B cell (primary cell): Measurements from ENCODE around the gene DNAH2. TPM values are rescaled to one million over a fixed set of nuclear protein-coding genes. Genes with fewer than 3 reads are reported as not detected.

ENCODE experiments used
- ATAC-seq: fragments of 200-7000 bp; cut with Tn5 transposase; one replicate; pipeline ENCODE4 v1.10.0; 2021; ENCODE audit warnings: low read depth, mild to moderate bottlenecking, moderate number of reproducible peaks, moderate library complexity
- CTCF ChIA-PET: fragments of 350-600 bp; sonication (Branson Sonifier 250); formaldehyde crosslinking; loops from one replicate; lab custom pipeline; 2021; ENCODE audit warnings: antibody characterized with exemption, inconsistent platforms; lab: Charles Lee
- POLR2A ChIA-PET: fragments of 350-600 bp; sonication (Branson Sonifier 250); formaldehyde crosslinking; loops from one replicate; lab custom pipeline; 2021; ENCODE audit warnings: antibody characterized with exemption; lab: Charles Lee
- DNase-seq: peaks from one replicate; pipeline ENCODE4 v3.0.0; 2013
- H2AFZ ChIP-seq: 2 replicates; pipeline ENCODE4 v1.6.1; 2012; ENCODE audit warnings: mild to moderate bottlenecking, low read depth, low read length; ENCODE audit not compliant: insufficient read depth, poor library complexity, severe bottlenecking
- H3K27ac ChIP-seq, 2 donors: 1 replicate in 1 of 2; 2 replicates in 1 of 2; pipeline ENCODE4 v1.5.1; 2012 to 2013; ENCODE audit warnings: low read length in 2 of 2, mild to moderate bottlenecking in 2 of 2, moderate library complexity in 1 of 2
- H3K27me3 ChIP-seq, 4 experiments: fragments of 200-600 bp in 1 of 4; sonication (generic) in 1 of 4; replicated peaks in 1 of 4; 1 replicate in 2 of 4; 2 replicates in 2 of 4; pipeline versions ENCODE4 v1.6.1 to v1.7.0; 2013 to 2016; ENCODE audit warnings: low read length in 3 of 4, mild to moderate bottlenecking in 2 of 4, mixed read lengths in 1 of 4, moderate library complexity in 1 of 4; ENCODE audit not compliant: insufficient read depth in 4 of 4, control insufficient read depth in 3 of 4; ENCODE audit errors: control extremely low read depth in 1 of 4
- H3K36me3 ChIP-seq, 2 experiments: replicated peaks in 1 of 2; 1 replicate in 1 of 2; 2 replicates in 1 of 2; pipeline versions ENCODE4 v1.6.1 to v1.7.1; 2013; ENCODE audit warnings: low read length in 1 of 2; ENCODE audit not compliant: insufficient read depth in 2 of 2, control insufficient read depth in 1 of 2; ENCODE audit errors: control extremely low read depth in 1 of 2, extremely low read depth in 1 of 2
- H3K4me1 ChIP-seq, 2 donors: fragments of 200-600 bp in 1 of 2; sonication (generic) in 1 of 2; 1 replicate in 1 of 2; 2 replicates in 1 of 2; pipeline versions ENCODE4 v1.5.1 to v1.6.1; 2013 to 2017; ENCODE audit warnings: low read length in 2 of 2; ENCODE audit not compliant: control insufficient read depth in 2 of 2, insufficient read depth in 2 of 2
- H3K4me2 ChIP-seq: replicated peaks from 2 replicates; pipeline ENCODE3; 2012; ENCODE audit warnings: mild to moderate bottlenecking, low read depth, low read length; ENCODE audit not compliant: poor library complexity, severe bottlenecking
- H3K4me3 ChIP-seq, 5 experiments: fragments of 200-600 bp in 1 of 5; sonication (generic) in 1 of 5; 1 replicate in 3 of 5; 2 replicates in 2 of 5; pipeline versions ENCODE4 v1.5.1 to v1.7.0; 2011 to 2016; ENCODE audit warnings: low read length in 4 of 5, mild to moderate bottlenecking in 4 of 5, low read depth in 2 of 5, control low read depth in 1 of 5, moderate library complexity in 1 of 5; ENCODE audit not compliant: insufficient read depth in 1 of 5; ENCODE audit errors: control extremely low read depth in 1 of 5, extremely low read depth in 1 of 5
- H3K79me2 ChIP-seq: fragments of 200-600 bp; sonication (generic); one replicate; pipeline ENCODE4 v1.6.0; 2016; ENCODE audit warnings: low read length; ENCODE audit not compliant: control insufficient read depth, insufficient read depth
- H3K9ac ChIP-seq: fragments of 200-600 bp; sonication (generic); 2 replicates; pipeline ENCODE4 v1.6.1; 2017; ENCODE audit warnings: mild to moderate bottlenecking, low read length, moderate library complexity
- H3K9me3 ChIP-seq, 3 donors: one replicate each; pipeline versions ENCODE4 v1.6.1 to v1.7.1; 2013; ENCODE audit warnings: low read length in 2 of 3; ENCODE audit not compliant: control insufficient read depth in 2 of 3, insufficient read depth in 1 of 3; ENCODE audit errors: control extremely low read depth in 1 of 3
- H4K20me1 ChIP-seq: 2 replicates; pipeline ENCODE4 v1.6.0; 2012; ENCODE audit warnings: mild to moderate bottlenecking, low read length; ENCODE audit not compliant: insufficient read depth, control insufficient read depth, poor library complexity, severe bottlenecking
- H3K27ac Mint-ChIP-seq: one replicate; pipeline ENCODE4 v1.8.0; 2021; ENCODE audit warnings: mixed read lengths
- H3K27me3 Mint-ChIP-seq: one replicate; pipeline ENCODE4 v1.8.0; 2021; ENCODE audit warnings: mixed read lengths
- H3K4me1 Mint-ChIP-seq: one replicate; pipeline ENCODE4 v1.8.0; 2021; ENCODE audit warnings: mixed read lengths
- H3K4me3 Mint-ChIP-seq: one replicate; pipeline ENCODE4 v1.8.0; 2021; ENCODE audit warnings: mixed read lengths
- H3K9me3 Mint-ChIP-seq: one replicate; pipeline ENCODE4 v1.8.0; 2022; ENCODE audit warnings: mixed read lengths; ENCODE audit not compliant: insufficient read depth
- EZH2 ChIP-seq: IDR thresholded peaks from 2 replicates; pipeline ENCODE4 v1.6.1; 2012; ENCODE audit warnings: borderline replicate concordance, low read depth, mild to moderate bottlenecking, moderate library complexity, low read length; ENCODE audit not compliant: insufficient read depth, poor library complexity, severe bottlenecking
- WGBS: methylation state at CpG from one replicate; pipeline ENCODE4 v1.1.5; 2013; ENCODE audit warnings: missing lambda C conversion rate; ENCODE audit not compliant: insufficient coverage; 5-methylcytosine and 5-hydroxymethylcytosine counted together
- intact Hi-C: fragments of 100-400 bp; cut with micrococcal nuclease; formaldehyde crosslinking; loops from one replicate; pipeline ENCODE4 v1.10.0; 2022
- polyA plus RNA-seq: library from polyadenylated mRNA; depleted of rRNA; stranded (reverse); fragments of >200 nt; gene quantifications from 2 replicates; pipeline ENCODE4 v1.2.3, GENCODE V29; 2012
- total RNA-seq, 2 donors: library from RNA; stranded (reverse); fragments of 120-200 nt in 1 of 2; gene quantifications; 1 replicate in 1 of 2; 2 replicates in 1 of 2; pipeline versions ENCODE4 v1.2.3 to v1.2.4, GENCODE V29; 2013 to 2022
- TF ChIP-seq, protein P1 (sequence below): fragments of 200-600 bp; IDR thresholded peaks from one replicate; pipeline ENCODE4 v1.8.0; 2022; ENCODE audit warnings: antibody characterized with exemption, mild to moderate bottlenecking

The DNAH2 gene
- total and polyA plus RNA-seq, 2 donors (not counting 1 experiment from before 2014, with no cell fraction given) = 0.03 TPM; not detected in 1

- H3K27ac Mint-ChIP-seq = no peak overlapping the region
These were observed 22.2 kb downstream of the DNAH2 start for GRCh38 chr17:7739746-7740145.

GRCh38 chr17:7740481-7741001 is 23.0 kb downstream of the DNAH2 start:
- ATAC-seq (no peak), DNase-seq (no peak)
- H3K4me1 Mint-ChIP-seq = no peaks in the 10 kb centered on the region
- no peaks in the 10 kb centered on the region for H3K79me2 ChIP-seq
- H3K36me3 ChIP-seq = no peaks in the 10 kb centered on the region
- no peak overlapping the region for H3K4me3 Mint-ChIP-seq
- ChIA-PET POLR2A (no interaction called here), CTCF (no interaction called here)
- no peaks in the 10 kb centered on the region for H3K9me3 ChIP-seq
- H3K27me3 ChIP-seq = peaks cover 0 to 5% (median 0%) of the 10 kb centered on the region in 4 experiments
- no peak overlapping the region for H3K9ac ChIP-seq
- H3K4me1 ChIP-seq = no peaks in the 10 kb centered on the region
- no peak for TF ChIP-seq EZH2
- TF ChIP-seq, protein P1, sequence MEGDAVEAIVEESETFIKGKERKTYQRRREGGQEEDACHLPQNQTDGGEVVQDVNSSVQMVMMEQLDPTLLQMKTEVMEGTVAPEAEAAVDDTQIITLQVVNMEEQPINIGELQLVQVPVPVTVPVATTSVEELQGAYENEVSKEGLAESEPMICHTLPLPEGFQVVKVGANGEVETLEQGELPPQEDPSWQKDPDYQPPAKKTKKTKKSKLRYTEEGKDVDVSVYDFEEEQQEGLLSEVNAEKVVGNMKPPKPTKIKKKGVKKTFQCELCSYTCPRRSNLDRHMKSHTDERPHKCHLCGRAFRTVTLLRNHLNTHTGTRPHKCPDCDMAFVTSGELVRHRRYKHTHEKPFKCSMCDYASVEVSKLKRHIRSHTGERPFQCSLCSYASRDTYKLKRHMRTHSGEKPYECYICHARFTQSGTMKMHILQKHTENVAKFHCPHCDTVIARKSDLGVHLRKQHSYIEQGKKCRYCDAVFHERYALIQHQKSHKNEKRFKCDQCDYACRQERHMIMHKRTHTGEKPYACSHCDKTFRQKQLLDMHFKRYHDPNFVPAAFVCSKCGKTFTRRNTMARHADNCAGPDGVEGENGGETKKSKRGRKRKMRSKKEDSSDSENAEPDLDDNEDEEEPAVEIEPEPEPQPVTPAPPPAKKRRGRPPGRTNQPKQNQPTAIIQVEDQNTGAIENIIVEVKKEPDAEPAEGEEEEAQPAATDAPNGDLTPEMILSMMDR = no peak
- 84% methylated on average over 37 of the region's 42 CpGs for WGBS
- no peak overlapping the region for H3K4me2 ChIP-seq
- no peaks in the 10 kb centered on the region for H3K9me3 Mint-ChIP-seq
- peak overlapping the region; percentile 46 for H3K27ac Mint-ChIP-seq
- H2AFZ ChIP-seq = no peak overlapping the region
- intact Hi-C loops = loop anchor here (5.0 to 10.0 kb wide), 2 partner anchors 144 to 302 kb away; partner anchors contain the start of gene CHD3
- no peak overlapping the region for H3K27ac ChIP-seq
- H3K4me3 ChIP-seq = no peak overlapping the region
- H4K20me1 ChIP-seq = no peaks in the 10 kb centered on the region
- H3K27me3 Mint-ChIP-seq = peaks cover 38% of the 10 kb centered on the region

More at GRCh38 chr17:7739746-7740145, 22.2 kb downstream of the DNAH2 start:
- Histone ChIP-seq H3K79me2 (no peaks in the 10 kb centered on the region), H2AFZ (no peak overlapping the region), H3K4me1 (no peaks in the 10 kb centered on the region), H3K27ac (no peak overlapping the region), H3K9ac (no peak overlapping the region), H3K9me3 (no peaks in the 10 kb centered on the region), H3K27me3 (peaks cover 0 to 5% (median 0%) of the 10 kb centered on the region in 4 experiments), H3K4me2 (no peak overlapping the region), H4K20me1 (no peaks in the 10 kb centered on the region), H3K36me3 (no peaks in the 10 kb centered on the region), H3K4me3 (no peak overlapping the region)
- TF ChIP-seq EZH2 = no peak
- TF ChIP-seq, protein P1 = no peak
- intact Hi-C loops = loop anchor here (5.0 to 10.0 kb wide), 2 partner anchors 145 to 303 kb away; partner anchors contain the start of gene CHD3
- Mint-ChIP-seq H3K9me3 (no peaks in the 10 kb centered on the region), H3K27me3 (peaks cover 38% of the 10 kb centered on the region), H3K4me1 (no peaks in the 10 kb centered on the region), H3K4me3 (no peak overlapping the region)
- WGBS = 81% methylated on average over 9 of the region's 14 CpGs
- ChIA-PET CTCF (interaction anchor here (0.7 kb wide), 1 partner anchor 9 kb away, joined by 3 read pairs; no protein-coding TSS in a partner anchor), POLR2A (interaction anchor here (0.6 kb wide), 1 partner anchor 1284 kb away, joined by 3 read pairs; no protein-coding TSS in a partner anchor)
- ATAC-seq = no peak
- DNase-seq = no peak
